Stimulated activated CD8-positive, alpha-beta memory T cell treated with anti-CD3 and anti-CD28 coated beads, Interleukin-4, amount 100 ng/mL, for 4 hours (primary cell): ENCODE measurements around the gene POLE2.
"Not testable (repeated sequence)": the region's sequence is repeated elsewhere in the genome, so short reads cannot be mapped to it uniquely, and the experiment has no call there.

Source experiments
- DNase-seq, 2 donors: peaks; one replicate each; pipeline ENCODE4 v3.0.0-alpha.2; 2020; ENCODE audit warnings: low read depth in 2 of 2, low spot score in 1 of 2

The POLE2 gene, protein sequence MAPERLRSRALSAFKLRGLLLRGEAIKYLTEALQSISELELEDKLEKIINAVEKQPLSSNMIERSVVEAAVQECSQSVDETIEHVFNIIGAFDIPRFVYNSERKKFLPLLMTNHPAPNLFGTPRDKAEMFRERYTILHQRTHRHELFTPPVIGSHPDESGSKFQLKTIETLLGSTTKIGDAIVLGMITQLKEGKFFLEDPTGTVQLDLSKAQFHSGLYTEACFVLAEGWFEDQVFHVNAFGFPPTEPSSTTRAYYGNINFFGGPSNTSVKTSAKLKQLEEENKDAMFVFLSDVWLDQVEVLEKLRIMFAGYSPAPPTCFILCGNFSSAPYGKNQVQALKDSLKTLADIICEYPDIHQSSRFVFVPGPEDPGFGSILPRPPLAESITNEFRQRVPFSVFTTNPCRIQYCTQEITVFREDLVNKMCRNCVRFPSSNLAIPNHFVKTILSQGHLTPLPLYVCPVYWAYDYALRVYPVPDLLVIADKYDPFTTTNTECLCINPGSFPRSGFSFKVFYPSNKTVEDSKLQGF

DNA sequence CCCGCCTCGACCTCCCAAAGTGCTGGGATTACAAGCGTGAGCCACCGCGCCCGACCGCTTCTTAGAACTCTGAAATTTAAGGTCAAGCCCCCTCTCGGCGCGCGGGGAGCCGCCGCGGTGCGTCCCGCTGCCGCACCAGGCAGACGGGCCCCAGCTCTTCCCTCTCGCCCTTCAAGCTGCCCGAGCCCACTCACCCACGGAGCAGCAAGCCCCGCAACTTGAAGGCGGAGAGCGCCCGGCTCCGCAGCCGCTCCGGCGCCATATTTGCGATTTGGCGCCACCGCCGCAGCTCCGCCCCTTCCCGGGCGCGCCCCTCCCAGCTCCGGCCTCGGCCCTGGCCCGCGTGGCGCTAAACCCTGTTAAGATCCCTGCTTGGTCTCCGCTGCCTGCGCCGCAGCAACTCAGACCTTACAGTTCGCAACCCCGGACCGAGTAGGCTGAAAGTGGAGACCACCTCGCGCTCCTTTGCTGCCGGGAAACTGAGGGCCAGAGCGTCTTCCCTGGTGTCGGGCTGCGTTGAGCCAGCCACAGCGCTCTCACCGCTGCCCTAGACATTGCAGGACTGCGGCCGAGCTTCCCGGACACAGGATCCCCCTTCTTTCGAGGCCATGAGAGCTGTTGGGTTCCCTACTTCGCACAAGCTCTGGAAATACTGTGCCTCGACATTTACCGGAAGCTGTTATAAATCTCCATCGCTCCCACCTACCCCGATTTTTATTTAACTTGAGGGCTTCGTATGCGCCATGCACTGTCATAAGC is at the start of gene POLE2:
Gene POLE2, minus strand, starts transcription at position 273 of the 759 bp plus-strand sequence. Its CDS starts 11 bp downstream, at position 262.
- peak; percentile 40 to 45 for DNase-seq

DNA sequence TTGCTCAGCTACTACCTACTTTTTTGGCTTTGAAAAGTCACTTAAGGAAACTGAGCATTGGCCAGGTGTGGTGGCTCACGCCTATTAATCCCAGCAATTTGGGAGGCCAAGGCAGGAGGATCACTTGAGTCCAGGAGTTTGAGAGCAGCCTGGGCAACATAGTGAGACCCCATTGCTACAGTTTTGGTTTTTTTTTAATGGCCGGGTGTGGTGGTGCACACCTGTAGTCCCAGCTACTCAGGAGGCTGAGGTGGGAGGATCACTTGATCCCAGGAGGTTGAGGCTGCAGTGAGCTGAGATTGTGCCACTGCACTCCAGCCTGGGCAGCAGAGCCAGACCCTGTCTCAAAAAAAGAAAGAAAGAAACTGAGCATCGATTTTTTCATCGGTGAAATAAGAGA is 47.7 kb upstream of the POLE2 start:
- not testable (repeated sequence) for DNase-seq

DNA sequence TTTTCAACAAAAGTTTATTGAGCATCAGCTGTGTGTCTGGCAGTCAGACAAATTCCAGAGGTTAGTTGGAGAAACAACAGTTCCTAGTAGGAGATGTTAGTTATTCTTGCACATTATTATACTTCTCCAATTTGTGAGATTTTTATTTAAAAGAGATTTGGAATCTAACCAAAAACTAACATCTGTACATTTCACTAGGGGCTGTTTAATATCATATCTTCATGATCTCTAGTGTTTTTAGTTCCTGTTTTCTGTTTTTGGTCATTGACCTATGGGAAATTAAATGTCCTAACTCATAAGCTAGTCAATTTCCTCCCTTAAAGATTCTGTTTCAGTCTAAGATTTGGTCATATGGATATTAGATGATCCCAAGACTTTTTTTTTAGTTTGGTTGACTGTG is 45.8 kb upstream of the POLE2 start:
- no peak for DNase-seq

DNA sequence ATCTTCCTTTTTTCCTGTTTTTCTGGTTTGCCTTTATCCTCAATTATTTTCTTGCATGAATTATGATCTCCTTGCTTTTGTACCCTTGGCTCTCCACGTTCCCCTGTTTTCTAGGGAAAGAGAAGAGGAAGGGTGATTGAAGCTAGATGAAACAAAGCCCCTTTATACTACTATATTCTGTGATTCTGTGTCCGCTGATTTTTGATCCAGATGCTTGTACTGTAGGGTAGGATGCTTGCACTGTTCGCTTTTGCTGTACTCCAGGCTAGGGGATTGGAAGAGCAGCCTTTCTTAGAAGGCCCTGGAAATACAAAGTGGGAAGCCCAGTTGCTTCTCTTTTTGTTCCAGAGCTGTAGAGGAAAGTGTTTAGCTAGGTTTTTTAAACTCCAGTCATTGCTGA is 44.9 kb upstream of the POLE2 start:
- no peak for DNase-seq

DNA sequence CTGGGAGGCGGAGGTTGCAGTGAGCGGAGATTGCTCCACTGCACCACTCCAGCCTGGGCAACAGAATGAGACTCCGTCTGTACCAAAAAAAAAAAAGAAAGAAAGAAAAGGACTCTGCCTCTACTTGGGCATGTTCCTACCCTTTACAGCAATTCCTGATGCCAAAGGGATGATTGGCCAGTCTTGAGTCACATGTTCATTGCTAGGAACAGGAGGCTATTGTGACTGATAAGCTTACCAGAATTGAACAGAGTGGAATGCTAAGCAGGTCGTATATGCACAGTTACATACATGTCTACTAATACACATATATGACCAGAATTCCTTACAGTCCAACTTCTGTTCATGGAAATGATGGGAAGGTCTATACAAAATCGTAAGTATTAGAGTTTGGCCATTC is 39.2 kb upstream of the POLE2 start:
- DNase-seq = no peak

DNA sequence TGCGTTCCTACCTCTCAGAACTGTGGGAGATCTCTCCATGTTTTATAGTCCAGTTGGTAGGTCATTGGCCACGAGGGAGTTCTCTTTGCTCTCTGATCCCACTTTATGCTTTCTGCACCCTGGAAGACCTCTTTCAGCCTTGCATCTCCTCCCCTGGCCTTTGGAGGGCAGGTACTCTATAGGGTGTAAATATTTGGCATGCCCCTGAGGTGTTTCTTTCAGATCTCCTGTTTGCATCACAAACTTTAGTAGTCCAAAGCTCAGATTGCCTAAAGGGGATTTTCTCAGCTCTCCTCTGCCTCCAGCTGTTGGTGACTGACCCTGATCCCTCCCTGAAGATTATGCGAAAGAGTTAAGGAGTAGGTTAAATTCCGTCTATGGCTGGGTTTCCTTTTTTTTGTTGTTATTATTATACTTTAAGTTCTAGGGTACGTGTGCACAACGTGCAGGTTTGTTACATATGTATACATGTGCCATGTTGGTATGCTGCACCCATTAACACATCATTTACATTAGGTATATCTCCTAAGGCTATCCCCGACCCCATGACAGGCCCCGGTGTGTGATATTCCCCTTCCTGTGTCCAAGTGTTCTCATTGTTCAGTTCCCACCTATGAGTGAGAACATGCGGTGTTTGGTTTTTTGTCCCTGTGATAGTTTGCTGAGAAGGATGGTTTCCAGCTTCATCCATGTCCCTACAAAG is 33.9 kb upstream of the POLE2 start:
- not testable (repeated sequence) for DNase-seq

DNA sequence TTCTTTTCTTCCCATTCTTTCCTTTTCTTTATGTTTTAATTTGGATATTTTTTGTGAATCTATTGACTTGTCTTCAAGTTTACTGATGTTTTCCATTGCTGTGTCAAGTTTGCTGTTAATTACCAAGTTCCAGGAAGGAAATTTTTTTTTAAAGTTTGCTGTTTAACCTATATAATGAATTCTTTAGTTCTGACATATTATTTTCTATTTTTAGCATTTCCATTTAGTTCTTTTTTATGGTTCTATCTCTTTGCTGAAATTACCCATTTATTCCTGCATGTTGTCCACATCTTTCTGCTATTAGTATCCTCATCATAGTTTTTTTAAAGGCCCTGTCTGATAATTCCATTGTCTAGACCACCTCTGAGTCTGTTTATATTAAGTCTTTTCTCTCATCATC is 32.7 kb upstream of the POLE2 start:
- no peak for DNase-seq

DNA sequence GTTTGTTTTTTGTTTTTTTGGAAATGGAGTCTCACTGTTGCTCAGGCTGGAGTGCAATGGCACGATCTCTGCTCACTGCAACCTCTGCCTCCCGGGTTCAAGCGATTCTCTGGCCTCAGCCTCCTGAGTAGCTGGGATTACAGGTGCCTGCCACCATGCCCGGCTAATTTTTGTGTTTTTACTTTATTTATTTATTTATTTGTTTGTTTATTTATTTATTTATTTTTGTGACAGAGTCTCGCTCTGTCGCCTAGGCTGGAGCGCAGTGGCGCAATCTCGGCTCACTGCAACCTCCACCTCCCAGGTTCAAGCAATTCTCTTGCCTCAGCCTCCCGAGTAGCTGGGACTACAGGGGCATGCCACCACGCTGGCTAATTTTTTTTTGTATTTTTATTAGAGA is 23.0 kb upstream of the POLE2 start:
- DNase-seq = not testable (repeated sequence)

DNA sequence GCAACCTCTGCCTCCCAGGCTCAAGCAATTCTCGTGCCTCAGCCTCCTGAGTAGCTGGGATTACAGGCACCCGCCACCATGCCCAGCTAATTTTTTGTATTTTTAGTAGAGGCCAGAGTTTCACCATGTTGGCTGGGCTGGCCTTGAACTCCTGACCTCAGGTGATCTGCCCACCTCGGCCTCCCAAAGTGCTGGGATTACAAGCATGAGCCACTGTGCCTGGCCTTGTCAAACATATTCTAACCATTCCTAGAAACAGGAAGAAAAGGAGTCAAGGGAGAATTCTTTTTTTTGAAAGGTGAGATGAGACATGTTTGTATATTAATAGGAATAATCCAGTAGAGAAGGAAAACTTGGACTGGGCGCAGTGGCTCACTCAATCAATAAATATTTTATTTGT is 16.5 kb upstream of the POLE2 start:
- DNase-seq = not testable (repeated sequence)

DNA sequence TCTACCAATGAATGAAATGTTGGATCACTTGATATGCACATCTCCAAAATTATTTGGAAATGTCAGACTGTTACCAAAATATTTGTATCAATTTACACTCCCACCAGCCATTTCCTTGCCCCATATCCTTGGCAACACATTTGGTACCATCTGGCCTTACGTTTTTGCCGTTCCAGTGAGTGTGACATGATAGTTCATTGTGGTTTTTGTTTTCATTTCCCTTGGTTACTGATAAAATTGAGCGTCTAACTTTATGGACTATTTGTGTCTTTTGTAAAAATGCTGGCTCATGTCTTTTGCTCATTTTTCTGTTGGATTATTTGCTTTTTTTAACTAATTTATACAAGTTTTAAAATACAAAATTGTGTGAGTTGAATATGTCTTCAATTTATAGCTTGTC is 16.0 kb upstream of the POLE2 start:
- DNase-seq = no peak

DNA sequence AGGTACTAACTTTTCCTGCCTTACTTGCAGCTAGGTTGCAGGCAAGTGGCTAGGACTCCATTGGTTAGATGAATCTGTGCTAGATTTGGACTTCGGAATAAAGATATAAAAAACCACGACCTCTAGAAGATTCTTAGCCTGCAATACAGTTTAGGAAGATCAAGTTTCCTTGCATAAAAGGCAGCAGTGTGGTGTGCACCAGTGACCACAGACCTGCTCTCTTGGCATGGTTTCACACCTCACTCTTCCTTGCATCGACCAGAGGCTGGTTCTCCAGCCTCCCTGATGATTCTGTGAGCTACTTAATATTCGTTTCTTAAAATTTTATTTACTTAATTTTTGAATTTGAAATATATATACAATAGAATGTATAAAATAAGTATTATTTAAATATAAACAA is 14.7 kb upstream of the POLE2 start:
- no peak for DNase-seq

DNA sequence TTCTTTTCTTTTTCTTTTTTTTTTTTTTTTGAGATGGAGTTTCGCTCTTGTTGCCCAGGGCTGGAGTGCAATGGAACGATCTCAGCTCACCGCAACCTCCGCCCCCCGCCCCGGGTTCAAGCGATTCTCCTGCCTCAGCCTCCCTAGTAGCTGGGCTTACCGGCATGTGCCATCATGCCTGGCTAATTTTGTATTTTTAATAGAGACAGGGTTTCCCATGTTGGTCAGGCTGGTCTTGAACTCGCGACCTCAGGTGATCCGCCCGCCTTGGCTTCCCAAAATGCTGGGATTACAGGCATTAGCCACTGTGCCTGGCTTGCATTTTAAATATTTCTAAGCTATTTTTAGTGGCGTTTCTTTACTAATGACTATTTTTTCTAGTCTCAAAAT is 5.7 kb upstream of the POLE2 start:
- DNase-seq = not testable (repeated sequence)

DNA sequence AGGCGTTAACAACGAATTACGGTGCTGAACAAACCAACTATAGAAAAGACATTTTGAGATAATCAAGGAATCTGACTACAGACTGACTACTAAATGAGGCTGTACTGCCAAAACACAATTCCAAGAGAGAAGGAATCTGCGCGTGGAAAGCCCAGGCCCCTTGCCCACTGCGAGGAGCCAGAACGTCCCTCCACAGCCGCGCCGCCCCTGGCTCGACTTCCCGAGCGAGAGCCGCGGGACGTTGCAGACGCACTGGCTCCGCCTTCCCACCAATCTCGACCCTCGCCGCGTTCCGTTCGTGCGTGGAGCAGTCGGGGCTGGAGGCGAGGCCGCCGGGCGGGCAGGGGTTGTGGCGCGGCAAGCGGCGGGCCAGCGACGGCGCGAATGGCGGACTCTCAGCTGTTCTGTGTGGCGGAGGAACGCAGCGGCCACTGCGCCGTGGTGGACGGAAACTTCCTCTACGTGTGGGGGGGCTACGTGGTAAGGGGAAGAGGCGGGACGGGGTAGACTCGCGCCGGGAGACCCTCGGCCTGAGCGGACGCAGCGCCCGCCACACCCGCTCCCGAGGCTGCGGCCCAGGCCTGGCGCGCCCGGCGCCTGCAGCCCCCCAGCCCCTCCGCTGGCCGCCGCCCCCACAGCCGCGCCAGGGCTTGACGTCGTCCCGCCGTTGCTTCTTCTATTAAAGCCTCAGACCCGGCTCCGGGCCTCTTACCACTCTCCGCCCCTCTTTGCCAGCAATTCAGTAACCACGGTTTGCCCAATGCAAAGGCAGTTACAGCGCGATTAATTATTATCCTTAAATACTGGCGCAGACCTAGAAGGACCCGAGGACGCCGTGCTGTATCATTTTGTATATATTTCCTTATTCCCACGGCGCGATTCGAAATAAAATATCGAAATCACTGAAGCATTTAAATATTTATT is 5.1 kb upstream of the POLE2 start, which contains the start of gene KLHDC1:
Gene KLHDC1, plus strand, starts transcription at position 310 of the 924 bp plus-strand sequence. Its CDS starts 75 bp downstream, at position 385.
- peak; percentile 44 to 59 for DNase-seq

DNA sequence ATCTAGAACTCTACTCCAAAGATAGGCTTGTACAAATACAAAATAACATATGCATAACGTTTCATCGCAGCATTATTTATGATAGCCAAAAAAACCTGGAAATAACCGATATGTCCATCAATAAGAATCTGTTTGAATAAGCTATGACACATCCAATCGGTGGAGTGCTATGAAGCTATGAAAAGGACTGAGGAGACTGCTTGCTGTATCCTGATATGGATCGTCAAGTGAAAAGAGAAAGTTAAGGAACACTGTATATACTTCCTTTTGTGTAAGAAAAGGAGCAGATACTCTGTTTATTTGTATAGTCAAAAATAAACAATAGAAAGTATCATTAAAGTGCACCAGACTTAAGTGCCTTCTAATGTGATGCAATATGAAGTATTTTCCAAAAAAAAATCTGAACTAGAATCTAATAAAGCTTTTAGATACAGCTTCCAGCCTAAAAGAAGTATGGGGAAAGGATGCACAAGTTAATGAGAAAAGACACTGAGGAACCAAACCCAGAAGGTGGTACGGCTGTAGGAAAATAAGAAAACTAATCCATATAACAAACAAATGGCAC is 4.3 kb upstream of the POLE2 start:
- DNase-seq = no peak

DNA sequence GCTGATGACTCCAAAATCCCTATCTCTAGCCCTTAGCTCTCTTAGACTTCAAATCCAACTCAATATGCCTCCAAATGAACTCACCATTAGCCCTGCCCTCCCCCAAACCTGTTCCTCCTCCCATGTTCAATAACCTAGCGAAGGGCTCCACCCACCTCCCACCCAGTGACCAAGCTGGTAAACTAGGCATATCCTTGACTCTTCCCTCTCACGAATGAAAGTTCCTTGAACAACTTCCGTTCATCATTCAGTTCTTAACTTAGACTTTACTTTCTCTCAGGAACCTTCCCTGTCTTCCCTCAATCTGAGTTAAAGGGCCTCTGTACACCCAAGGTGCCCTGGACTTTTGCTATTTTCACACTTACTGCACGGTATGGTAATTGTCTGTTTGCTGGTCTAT is 3.0 kb upstream of the POLE2 start:
- no peak for DNase-seq

DNA sequence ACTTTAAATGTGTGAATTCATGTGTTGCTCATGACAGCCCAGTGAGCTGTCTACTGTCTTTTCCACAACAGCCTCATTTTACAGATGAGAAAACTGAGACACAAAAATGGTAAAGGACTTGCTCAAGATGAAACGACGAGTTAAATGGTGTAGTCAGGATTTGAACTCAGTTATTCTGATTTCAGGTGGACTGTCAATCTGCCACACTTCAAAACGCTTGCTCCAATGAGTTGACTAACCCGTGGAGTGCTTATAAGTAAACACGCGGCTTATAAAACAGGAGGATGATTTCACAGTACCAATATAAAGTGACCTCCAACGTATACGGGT is 652 bp upstream of the POLE2 start:
- no peak for DNase-seq

DNA sequence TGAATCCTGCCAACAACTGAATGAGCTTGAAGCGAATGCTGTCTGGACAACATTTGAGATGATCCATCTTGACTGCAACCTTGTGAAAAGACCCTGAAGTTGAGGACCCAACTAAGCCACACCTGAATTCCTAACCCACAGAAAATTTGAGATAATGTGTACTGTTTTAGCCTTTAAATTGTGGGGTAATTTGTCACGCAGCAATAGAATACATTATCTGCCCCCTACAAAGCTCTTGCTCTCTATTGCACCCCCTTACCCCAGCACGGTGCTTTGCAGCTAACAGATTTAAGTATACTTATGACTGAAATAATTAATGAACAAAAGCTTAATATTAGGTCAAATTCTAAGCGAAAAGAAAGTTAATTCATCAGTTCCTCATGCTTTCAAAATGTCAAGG is 1.6 kb downstream of the POLE2 start:
- DNase-seq = no peak

DNA sequence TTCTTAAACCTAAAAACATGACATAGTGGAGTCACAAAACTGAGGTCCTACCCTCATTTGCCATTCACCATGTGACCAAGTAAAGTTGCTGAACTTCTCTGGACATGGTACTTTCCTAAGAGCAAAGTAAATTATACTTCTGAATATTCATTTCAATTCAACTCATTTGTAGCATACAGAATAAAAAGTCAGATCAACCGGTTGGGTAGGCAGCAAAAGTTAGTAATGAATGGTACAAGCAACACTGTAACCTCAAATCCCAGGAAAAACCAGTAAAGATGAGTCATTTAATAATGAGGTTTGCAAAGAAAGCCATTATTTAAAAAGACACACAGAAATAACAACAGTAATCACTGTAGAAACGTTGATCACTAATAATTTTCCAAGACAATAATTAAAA is 8.7 kb downstream of the POLE2 start:
- no peak for DNase-seq

DNA sequence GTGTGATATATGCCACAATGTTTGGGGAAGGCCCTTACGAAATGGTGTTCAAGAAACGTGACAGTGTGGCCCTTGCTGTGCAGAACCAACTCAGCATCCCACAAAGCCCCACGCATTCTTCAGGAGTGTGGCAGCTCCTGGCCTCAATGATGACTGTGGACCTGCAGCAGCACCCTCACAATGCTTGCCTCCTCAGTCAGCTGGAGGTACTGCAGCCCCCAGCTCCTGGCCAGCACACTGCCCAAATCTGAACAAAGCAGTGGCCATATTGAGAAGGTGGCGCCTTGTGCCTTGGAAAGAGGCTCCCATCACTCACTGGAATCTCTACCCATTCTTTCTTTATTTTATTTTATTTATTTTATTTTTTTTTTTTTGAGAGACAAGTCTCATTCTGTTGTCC is 10.4 kb downstream of the POLE2 start:
- no peak for DNase-seq

DNA sequence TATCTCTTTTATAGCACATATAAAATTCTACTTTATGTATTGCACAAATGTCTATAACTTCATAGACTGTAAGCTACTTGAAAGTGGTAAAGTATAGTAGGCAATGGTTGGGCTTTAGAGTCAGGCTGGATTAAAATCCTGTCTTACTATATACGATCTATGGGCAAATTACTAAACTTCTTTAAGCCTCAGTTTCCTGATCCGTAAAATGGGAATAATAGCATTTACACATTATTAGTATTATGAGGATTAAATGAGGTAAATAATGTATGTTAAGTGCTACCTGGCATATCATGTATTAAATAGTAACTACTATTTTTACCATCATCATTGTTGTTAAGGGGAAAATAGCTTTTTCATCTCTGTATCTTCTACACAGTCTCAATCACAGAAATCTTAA is 14.4 kb downstream of the POLE2 start:
- DNase-seq = no peak
